ENCODE measurements around the gene SLC45A2.

Gene SLC45A2

DNA sequence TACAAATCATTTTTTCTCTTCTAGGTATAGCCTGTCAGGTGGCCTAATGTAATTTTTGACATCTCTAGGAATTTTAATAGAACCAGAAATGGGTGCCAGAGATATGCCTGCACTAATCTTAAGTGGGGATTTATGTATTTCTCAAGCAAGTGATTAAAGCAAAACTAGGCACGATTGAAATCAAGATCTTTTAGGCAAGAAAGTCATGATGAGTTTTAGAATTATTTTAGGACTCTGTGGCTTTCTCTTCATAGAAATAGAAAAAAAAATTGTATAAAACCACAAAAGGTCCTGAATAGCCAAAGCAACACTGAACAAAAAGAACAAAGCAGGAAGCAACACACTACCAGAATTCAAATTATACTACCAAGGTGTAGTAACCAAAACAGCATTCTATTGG lies 24.3 kb upstream of the SLC45A2 start:
- peak overlapping the region; percentile 51 for H3K4me3 ChIP-seq (ENCODE audit: low read depth, low read length)
- H3K27ac ChIP-seq = peak overlapping the region; percentile 99
- TF ChIP-seq, protein P1, sequence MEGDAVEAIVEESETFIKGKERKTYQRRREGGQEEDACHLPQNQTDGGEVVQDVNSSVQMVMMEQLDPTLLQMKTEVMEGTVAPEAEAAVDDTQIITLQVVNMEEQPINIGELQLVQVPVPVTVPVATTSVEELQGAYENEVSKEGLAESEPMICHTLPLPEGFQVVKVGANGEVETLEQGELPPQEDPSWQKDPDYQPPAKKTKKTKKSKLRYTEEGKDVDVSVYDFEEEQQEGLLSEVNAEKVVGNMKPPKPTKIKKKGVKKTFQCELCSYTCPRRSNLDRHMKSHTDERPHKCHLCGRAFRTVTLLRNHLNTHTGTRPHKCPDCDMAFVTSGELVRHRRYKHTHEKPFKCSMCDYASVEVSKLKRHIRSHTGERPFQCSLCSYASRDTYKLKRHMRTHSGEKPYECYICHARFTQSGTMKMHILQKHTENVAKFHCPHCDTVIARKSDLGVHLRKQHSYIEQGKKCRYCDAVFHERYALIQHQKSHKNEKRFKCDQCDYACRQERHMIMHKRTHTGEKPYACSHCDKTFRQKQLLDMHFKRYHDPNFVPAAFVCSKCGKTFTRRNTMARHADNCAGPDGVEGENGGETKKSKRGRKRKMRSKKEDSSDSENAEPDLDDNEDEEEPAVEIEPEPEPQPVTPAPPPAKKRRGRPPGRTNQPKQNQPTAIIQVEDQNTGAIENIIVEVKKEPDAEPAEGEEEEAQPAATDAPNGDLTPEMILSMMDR (IDR thresholded peaks at IDR 0.05) = no peak
- H3K4me2 ChIP-seq (ENCODE audit: low read length) = peak overlapping the region; percentile 93
- peak overlapping the region; percentile 97 for H2AFZ ChIP-seq
- no peaks in the 10 kb centered on the region for H3K27me3 ChIP-seq (ENCODE audit: control insufficient read depth, insufficient read depth, low read length)
- H3K79me2 ChIP-seq = no peaks in the 10 kb centered on the region
- no peak overlapping the region for H3K9ac ChIP-seq
- peaks cover 5% of the 10 kb centered on the region for H3K4me1 ChIP-seq
- H3K9me3 ChIP-seq (ENCODE audit: control insufficient read depth, low read length) = no peaks in the 10 kb centered on the region
- no peaks in the 10 kb centered on the region for H3K36me3 ChIP-seq (ENCODE audit: control insufficient read depth, insufficient read depth, low read length)

DNA sequence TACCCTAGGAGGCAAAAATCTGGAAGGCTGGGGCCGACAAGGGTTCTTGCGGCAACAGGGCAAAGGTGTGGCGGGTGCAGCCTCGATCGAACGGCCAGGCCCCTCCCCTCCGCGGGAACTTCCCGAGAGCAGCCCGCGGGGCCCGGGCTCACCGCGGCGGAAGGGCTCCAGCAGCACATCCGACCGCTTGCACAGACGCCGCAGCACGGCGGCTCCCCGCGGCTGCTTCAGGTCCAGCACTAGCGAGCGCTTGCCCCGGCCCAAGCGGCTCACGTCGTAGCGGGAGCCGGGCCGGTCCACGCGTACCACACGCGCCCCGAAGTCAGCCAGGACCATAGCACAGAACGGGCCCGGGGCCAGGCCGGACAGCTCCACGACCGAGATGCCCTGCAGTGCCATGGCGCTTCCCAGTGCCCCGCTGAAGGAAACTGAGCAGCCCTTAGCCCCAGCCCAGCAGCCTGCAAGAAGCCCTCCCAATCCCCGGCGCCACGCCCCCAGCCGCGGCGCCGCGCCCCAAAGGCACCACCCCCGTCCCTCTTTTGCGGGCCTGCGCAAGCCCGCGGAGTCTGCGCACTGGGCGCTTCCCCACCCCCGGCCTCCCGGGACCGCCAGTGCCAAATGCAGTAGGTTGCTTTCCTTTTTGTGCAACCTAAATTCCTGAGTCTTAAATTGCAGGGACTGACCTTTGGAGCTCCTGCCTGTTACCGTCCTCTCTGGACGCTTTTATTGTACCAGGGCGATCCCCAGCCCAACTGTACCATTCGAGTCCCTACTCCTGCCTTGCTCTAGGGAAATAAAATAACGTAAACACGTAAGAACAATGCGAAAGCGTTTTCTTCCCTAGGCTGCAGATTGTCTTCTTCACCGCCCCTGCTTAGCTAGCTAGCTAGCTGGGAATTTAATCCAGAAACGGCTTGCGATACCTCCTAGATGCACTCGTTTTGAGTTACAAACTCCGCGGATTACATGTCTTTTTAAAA lies 23.4 kb upstream of the SLC45A2 start, which contains the start of gene AMACR:
Gene AMACR (minus strand): TSS at position 430 of the 980 bp plus-strand sequence. CDS start 31 bp downstream, at position 399.
- no peaks in the 10 kb centered on the region for H3K9me3 ChIP-seq (ENCODE audit: control insufficient read depth, low read length)
- H3K4me2 ChIP-seq (ENCODE audit: low read length) = peak within 1 kb of the TSS; percentile 93
- peak within 1 kb of the TSS; percentile 99 for H3K27ac ChIP-seq
- no peaks in the 10 kb centered on the region for H3K36me3 ChIP-seq (ENCODE audit: control insufficient read depth, insufficient read depth, low read length)
- H2AFZ ChIP-seq = peak within 1 kb of the TSS; percentile 97
- peak within 1 kb of the TSS; percentile 51 for H3K4me3 ChIP-seq (ENCODE audit: low read depth, low read length)
- H3K27me3 ChIP-seq (ENCODE audit: control insufficient read depth, insufficient read depth, low read length) = no peaks in the 10 kb centered on the region
- TF ChIP-seq, protein P1 (IDR thresholded peaks at IDR 0.05) = no peak
- H3K9ac ChIP-seq = peak within 1 kb of the TSS; percentile 56
- H3K4me1 ChIP-seq = peaks cover 5% of the 10 kb centered on the region
- H3K79me2 ChIP-seq = no peaks in the 10 kb centered on the region

DNA sequence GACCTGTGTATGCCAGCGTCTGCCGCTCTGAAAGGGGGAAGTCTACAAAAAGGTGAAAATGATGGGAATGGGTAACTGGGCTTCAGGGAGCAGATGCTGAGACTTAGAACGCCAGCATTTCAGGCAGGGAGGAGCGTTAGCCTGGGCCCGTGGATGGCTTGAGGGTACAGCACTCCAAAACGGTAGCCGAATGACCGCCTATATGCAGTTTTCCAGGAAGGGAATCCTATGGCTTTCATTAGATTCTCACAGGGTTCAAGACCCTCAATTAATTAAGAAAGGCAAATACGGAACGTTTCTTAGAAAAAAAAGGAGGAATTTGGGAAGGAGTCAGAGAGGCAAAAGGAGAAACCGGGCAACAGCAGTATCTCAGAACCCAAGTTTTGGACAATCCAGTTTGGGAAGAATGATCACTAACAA lies 22.7 kb upstream of the SLC45A2 start:
- Histone ChIP-seq H3K9ac (no peak overlapping the region), H2AFZ (peak overlapping the region; percentile 97), H3K4me3 (ENCODE audit: low read depth, low read length) (peak overlapping the region; percentile 51), H3K27ac (peak overlapping the region; percentile 99), H3K9me3 (ENCODE audit: control insufficient read depth, low read length) (no peaks in the 10 kb centered on the region), H3K27me3 (ENCODE audit: control insufficient read depth, insufficient read depth, low read length) (no peaks in the 10 kb centered on the region), H3K4me2 (ENCODE audit: low read length) (peak overlapping the region; percentile 93), H3K36me3 (ENCODE audit: control insufficient read depth, insufficient read depth, low read length) (no peaks in the 10 kb centered on the region), H3K4me1 (peaks cover 5% of the 10 kb centered on the region), H3K79me2 (no peaks in the 10 kb centered on the region)
- TF ChIP-seq, protein P1 (IDR thresholded peaks at IDR 0.05) = no peak

DNA sequence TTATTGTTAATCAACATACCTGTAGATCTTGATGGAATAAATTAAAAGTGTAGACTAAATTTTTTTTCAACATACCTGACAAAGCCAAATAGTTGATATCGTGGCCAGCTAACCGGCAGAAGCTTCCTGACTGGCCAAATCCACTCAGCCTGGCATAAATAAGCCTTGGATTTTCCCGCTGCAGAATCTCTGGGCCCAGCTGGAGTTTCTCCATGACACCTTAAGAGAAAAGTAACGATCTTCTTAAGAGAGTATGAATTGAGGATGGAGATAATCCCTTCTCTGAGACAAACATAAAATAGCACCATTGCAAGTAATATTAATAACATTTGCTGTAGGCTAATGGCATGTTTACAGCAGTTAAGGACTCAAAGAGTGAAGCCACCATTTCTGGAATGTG lies 21.2 kb upstream of the SLC45A2 start:
- TF ChIP-seq, protein P1 (IDR thresholded peaks at IDR 0.05) = no peak
- no peaks in the 10 kb centered on the region for H3K27me3 ChIP-seq (ENCODE audit: control insufficient read depth, insufficient read depth, low read length)
- H3K4me1 ChIP-seq = peaks cover 5% of the 10 kb centered on the region
- H2AFZ ChIP-seq = no peak overlapping the region
- H3K79me2 ChIP-seq = no peaks in the 10 kb centered on the region
- no peaks in the 10 kb centered on the region for H3K36me3 ChIP-seq (ENCODE audit: control insufficient read depth, insufficient read depth, low read length)
- no peak overlapping the region for H3K27ac ChIP-seq
- H3K9me3 ChIP-seq (ENCODE audit: control insufficient read depth, low read length) = no peaks in the 10 kb centered on the region
- no peak overlapping the region for H3K4me3 ChIP-seq (ENCODE audit: low read depth, low read length)
- H3K9ac ChIP-seq = no peak overlapping the region
- H3K4me2 ChIP-seq (ENCODE audit: low read length) = no peak overlapping the region
